H9 (cell line): ENCODE results near the gene LNPEP. TPM values are rescaled to one million over a fixed set of nuclear protein-coding genes. Genes with fewer than 3 reads are reported as not detected.

Experiments used
- DNase-seq: peaks from one replicate; pipeline ENCODE4 v3.0.0-alpha.2; 2017
- H2AFZ ChIP-seq: one replicate; pipeline ENCODE4 v1.6.1; 2013; ENCODE audit warnings: mild to moderate bottlenecking, low read length, control low read depth, moderate library complexity
- H2AK5ac ChIP-seq: 2 replicates; pipeline ENCODE4 v1.6.1; 2013; ENCODE audit warnings: low read length, control low read depth, mixed read lengths; ENCODE audit not compliant: insufficient read length
- H2BK120ac ChIP-seq: one replicate; pipeline ENCODE4 v1.6.1; 2013; ENCODE audit warnings: low read depth, mild to moderate bottlenecking, low read length, control low read depth, inconsistent platforms; ENCODE audit not compliant: poor library complexity, severe bottlenecking
- H2BK12ac ChIP-seq: 2 replicates; pipeline ENCODE4 v1.6.1; 2013; ENCODE audit warnings: low read length, control low read depth, mixed read lengths, low read depth; ENCODE audit not compliant: insufficient read length
- H2BK15ac ChIP-seq: 2 replicates; pipeline ENCODE4 v1.6.1; 2013; ENCODE audit warnings: low read depth, low read length, control low read depth
- H2BK20ac ChIP-seq: one replicate; pipeline ENCODE4 v1.6.1; 2013; ENCODE audit warnings: low read depth, mild to moderate bottlenecking, low read length, control low read depth, inconsistent platforms; ENCODE audit not compliant: poor library complexity, severe bottlenecking
- H2BK5ac ChIP-seq: 2 replicates; pipeline ENCODE4 v1.6.1; 2013; ENCODE audit warnings: low read length, control low read depth, mixed read lengths; ENCODE audit not compliant: insufficient read length
- H3K14ac ChIP-seq: 2 replicates; pipeline ENCODE4 v1.6.1; 2013; ENCODE audit warnings: low read length, control low read depth; ENCODE audit not compliant: insufficient read depth
- H3K18ac ChIP-seq: 2 replicates; pipeline ENCODE4 v1.6.1; 2013; ENCODE audit warnings: low read depth, mild to moderate bottlenecking, mixed read lengths, low read length, control low read depth; ENCODE audit not compliant: insufficient read length
- H3K23ac ChIP-seq: 2 replicates; pipeline ENCODE4 v1.6.1; 2013; ENCODE audit warnings: low read length, control low read depth, mixed read lengths, low read depth; ENCODE audit not compliant: insufficient read length
- H3K23me2 ChIP-seq: 2 replicates; pipeline ENCODE4 v1.6.1; 2013; ENCODE audit warnings: low read depth, mild to moderate bottlenecking, mixed read lengths, low read length, control low read depth; ENCODE audit not compliant: insufficient read length, poor library complexity, severe bottlenecking
- H3K27ac ChIP-seq: 2 replicates; pipeline ENCODE4 v1.5.1; 2013; ENCODE audit warnings: low read length, control low read depth, mixed read lengths, low read depth; ENCODE audit not compliant: insufficient read length
- H3K27me3 ChIP-seq: 2 replicates; pipeline ENCODE4 v1.6.1; 2013; ENCODE audit warnings: low read length, control low read depth, inconsistent platforms; ENCODE audit not compliant: insufficient read depth
- H3K4ac ChIP-seq: 2 replicates; pipeline ENCODE4 v1.6.1; 2013; ENCODE audit warnings: low read depth, mild to moderate bottlenecking, control low read depth, inconsistent platforms, low read length, moderate library complexity
- H3K4me1 ChIP-seq: 2 replicates; pipeline ENCODE4 v1.6.1; 2013; ENCODE audit warnings: low read length, control low read depth, inconsistent platforms; ENCODE audit not compliant: insufficient read depth
- H3K4me2 ChIP-seq: 2 replicates; pipeline ENCODE4 v1.6.1; 2013; ENCODE audit warnings: low read length, control low read depth, mixed read lengths; ENCODE audit not compliant: insufficient read length, insufficient read depth
- H3K56ac ChIP-seq: 2 replicates; pipeline ENCODE4 v1.6.1; 2013; ENCODE audit warnings: low read depth, mild to moderate bottlenecking, mixed read lengths, low read length, control low read depth; ENCODE audit not compliant: insufficient read length
- H3K79me1 ChIP-seq: 2 replicates; pipeline ENCODE4 v1.6.1; 2013; ENCODE audit warnings: low read depth, mild to moderate bottlenecking, moderate library complexity, low read length, control low read depth, inconsistent platforms; ENCODE audit not compliant: insufficient read depth, poor library complexity, severe bottlenecking
- H3K79me2 ChIP-seq: 2 replicates; pipeline ENCODE4 v1.6.1; 2013; ENCODE audit warnings: low read length, control low read depth, inconsistent platforms; ENCODE audit not compliant: insufficient read depth
- H3K9ac ChIP-seq: 2 replicates; pipeline ENCODE4 v1.6.1; 2013; ENCODE audit warnings: low read length, control low read depth, mixed read lengths; ENCODE audit not compliant: insufficient read length; ENCODE audit errors: extremely low read depth
- H3K9me3 ChIP-seq: one replicate; pipeline ENCODE4 v1.6.1; 2013; ENCODE audit warnings: low read depth, low read length, inconsistent platforms; ENCODE audit not compliant: control insufficient read depth
- H3T11ph ChIP-seq: one replicate; pipeline ENCODE4 v1.6.1; 2013; ENCODE audit warnings: mild to moderate bottlenecking, low read length, control low read depth, inconsistent platforms
- H4K20me1 ChIP-seq: one replicate; pipeline ENCODE4 v1.6.1; 2013; ENCODE audit not compliant: control insufficient read depth, insufficient read length, insufficient read depth
- H4K5ac ChIP-seq: 2 replicates; pipeline ENCODE4 v1.6.1; 2013; ENCODE audit warnings: low read depth, mild to moderate bottlenecking, mixed read lengths, low read length, control low read depth; ENCODE audit not compliant: insufficient read length
- H4K8ac ChIP-seq: replicated peaks from 2 replicates; pipeline ENCODE4 v1.6.1; 2013; ENCODE audit warnings: low read length, control low read depth, mixed read lengths, low read depth; ENCODE audit not compliant: insufficient read length
- H4K91ac ChIP-seq: 2 replicates; pipeline ENCODE4 v1.6.1; 2013; ENCODE audit warnings: low read depth, mild to moderate bottlenecking, moderate library complexity, mixed read lengths, low read length, control low read depth; ENCODE audit not compliant: insufficient read length
- H3K27ac Mint-ChIP-seq, 3 experiments: 2 replicates in 2 of 3; 3 replicates in 1 of 3; pipeline ENCODE4 v1.8.0; 2020 to 2021; ENCODE audit warnings: mixed read lengths in 3 of 3, mild to moderate bottlenecking in 1 of 3, moderate library complexity in 1 of 3
- H3K27me3 Mint-ChIP-seq: 2 replicates; pipeline ENCODE4 v1.8.0; 2021; ENCODE audit warnings: low read depth, mild to moderate bottlenecking, moderate library complexity, mixed read lengths
- H3K36me3 Mint-ChIP-seq, 3 experiments: 2 replicates in 2 of 3; 3 replicates in 1 of 3; pipeline ENCODE4 v1.8.0; 2020 to 2021; ENCODE audit warnings: low read depth in 3 of 3, mixed read lengths in 3 of 3; ENCODE audit not compliant: insufficient read depth in 1 of 3
- H3K4me1 Mint-ChIP-seq, 2 experiments: 2 replicates each; pipeline ENCODE4 v1.8.0; 2020; ENCODE audit warnings: mixed read lengths in 2 of 2
- H3K4me3 Mint-ChIP-seq, 2 experiments: 2 replicates in 1 of 2; 3 replicates in 1 of 2; pipeline ENCODE4 v1.8.0; 2020 to 2021; ENCODE audit warnings: mild to moderate bottlenecking in 2 of 2, mixed read lengths in 2 of 2, moderate library complexity in 1 of 2
- H3K9me3 Mint-ChIP-seq, 2 experiments: 2 replicates in 1 of 2; 3 replicates in 1 of 2; pipeline ENCODE4 v1.8.0; 2020; ENCODE audit warnings: mild to moderate bottlenecking in 2 of 2, mixed read lengths in 2 of 2, moderate library complexity in 1 of 2
- WGBS: extraction: QIAGEN DNeasy Blood & Tissue Kit; methylation state at CpG from one replicate; pipeline ENCODE4 v1.1.7; 2013; ENCODE audit warnings: missing lambda C conversion rate, low lambda C conversion rate, mixed read lengths; ENCODE audit not compliant: insufficient read length; ENCODE audit errors: extremely low coverage; 5-methylcytosine and 5-hydroxymethylcytosine counted together
- total RNA-seq: library from RNA; stranded (reverse); gene quantifications from 2 replicates; pipeline ENCODE4 v1.2.1, GENCODE V29; 2021
- TF ChIP-seq, protein P1 (sequence below): fragments of 200-600 bp; sonication (generic); conservative IDR thresholded peaks from 3 replicates; pipeline ENCODE4 v1.8.0; 2021; ENCODE audit warnings: antibody characterized with exemption, mild to moderate bottlenecking

The LNPEP gene
- total RNA-seq, 1 experiment from 2014 or later = 4.1 TPM

DNA sequence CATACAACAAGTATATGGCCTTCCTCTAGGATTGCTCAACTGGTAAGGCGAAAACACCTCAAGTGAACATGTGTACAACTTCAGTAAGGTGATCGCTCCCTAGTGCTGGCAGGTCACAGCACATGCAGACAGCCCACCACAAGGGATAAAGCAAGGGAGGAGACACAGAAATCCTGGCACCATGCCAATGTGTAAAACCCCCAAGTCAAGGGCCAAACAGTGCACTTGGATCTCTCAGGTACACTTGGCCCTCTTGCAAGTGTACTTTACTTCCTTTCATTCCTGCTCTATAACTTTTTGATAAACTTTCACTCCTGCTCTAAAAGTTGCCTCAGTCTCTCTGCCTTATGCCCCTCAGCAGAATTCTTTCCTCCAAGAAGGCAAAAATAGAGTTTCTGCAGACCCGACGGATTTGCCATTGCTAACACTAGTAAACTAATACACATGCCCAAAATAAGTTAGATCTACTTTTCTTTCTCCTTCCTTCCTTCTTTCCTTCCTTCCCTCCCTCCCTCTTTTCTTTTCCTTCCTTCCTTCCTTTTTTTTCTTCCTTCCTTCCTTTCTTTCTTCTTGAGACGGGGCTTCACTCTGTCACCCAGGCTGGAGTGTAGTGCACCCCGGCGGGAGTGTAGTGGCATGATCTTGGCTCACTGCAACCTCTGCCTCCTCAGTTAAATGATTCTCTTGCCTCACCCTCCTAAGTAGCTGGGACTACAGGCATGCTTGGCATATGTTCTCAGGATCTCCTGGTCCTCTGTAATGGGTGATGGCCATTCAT, 6.8 kb upstream of the LNPEP start:
- Histone ChIP-seq H3T11ph (no peak overlapping the region), H3K27ac (no peak overlapping the region), H4K20me1 (no peaks in the 10 kb centered on the region), H2BK15ac (no peak overlapping the region), H4K8ac (no peak overlapping the region), H3K79me2 (no peaks in the 10 kb centered on the region), H4K5ac (no peak overlapping the region), H3K23ac (no peak overlapping the region), H2AFZ (no peak overlapping the region), H3K4me2 (no peak overlapping the region), H4K91ac (no peak overlapping the region), H3K18ac (no peak overlapping the region), H3K27me3 (no peaks in the 10 kb centered on the region; the same call in 1 of the 2 replicates), H3K9ac (no peak overlapping the region), H3K4ac (no peak overlapping the region), H2BK12ac (no peak overlapping the region), H3K14ac (no peak overlapping the region), H2AK5ac (no peak overlapping the region), H2BK120ac (no peak overlapping the region), H3K4me1 (no peaks in the 10 kb centered on the region), H3K23me2 (peaks cover 1% of the 10 kb centered on the region), H3K9me3 (no peaks in the 10 kb centered on the region), H2BK20ac (no peak overlapping the region), H3K56ac (no peak overlapping the region), H3K79me1 (no peaks in the 10 kb centered on the region), H2BK5ac (no peak overlapping the region)
- Mint-ChIP-seq H3K9me3 (no peaks in the 10 kb centered on the region), H3K4me3 (no peak overlapping the region), H3K36me3 (no peaks in the 10 kb centered on the region), H3K27ac (peak overlapping the region in 1 of 3 experiments; percentile 82; a peak in 2 of 7 replicates), H3K27me3 (no peaks in the 10 kb centered on the region; the same call in 1 of the 2 replicates), H3K4me1 (peaks cover 11% of the 10 kb centered on the region in 2 experiments)
- no peak for DNase-seq
- WGBS = no CpG with 5 or more reads among the region's 7 CpGs
- TF ChIP-seq, protein P1, sequence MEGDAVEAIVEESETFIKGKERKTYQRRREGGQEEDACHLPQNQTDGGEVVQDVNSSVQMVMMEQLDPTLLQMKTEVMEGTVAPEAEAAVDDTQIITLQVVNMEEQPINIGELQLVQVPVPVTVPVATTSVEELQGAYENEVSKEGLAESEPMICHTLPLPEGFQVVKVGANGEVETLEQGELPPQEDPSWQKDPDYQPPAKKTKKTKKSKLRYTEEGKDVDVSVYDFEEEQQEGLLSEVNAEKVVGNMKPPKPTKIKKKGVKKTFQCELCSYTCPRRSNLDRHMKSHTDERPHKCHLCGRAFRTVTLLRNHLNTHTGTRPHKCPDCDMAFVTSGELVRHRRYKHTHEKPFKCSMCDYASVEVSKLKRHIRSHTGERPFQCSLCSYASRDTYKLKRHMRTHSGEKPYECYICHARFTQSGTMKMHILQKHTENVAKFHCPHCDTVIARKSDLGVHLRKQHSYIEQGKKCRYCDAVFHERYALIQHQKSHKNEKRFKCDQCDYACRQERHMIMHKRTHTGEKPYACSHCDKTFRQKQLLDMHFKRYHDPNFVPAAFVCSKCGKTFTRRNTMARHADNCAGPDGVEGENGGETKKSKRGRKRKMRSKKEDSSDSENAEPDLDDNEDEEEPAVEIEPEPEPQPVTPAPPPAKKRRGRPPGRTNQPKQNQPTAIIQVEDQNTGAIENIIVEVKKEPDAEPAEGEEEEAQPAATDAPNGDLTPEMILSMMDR = no peak
